NCI-H1436 treated with DMSO at 0.1 percent for 48 hours (cell line): ENCODE measurements around the gene TMEM267.
"Not testable (repeated sequence)": the region's sequence is repeated elsewhere in the genome, so short reads cannot be mapped to it uniquely, and the experiment has no call there.

ENCODE experiments used
- DNase-seq: peaks from one replicate; lab custom pipeline; 2025; lab: John Stamatoyannopoulos, UW

The TMEM267 gene

GRCh38 chr5:43456556-43456955 lies 27.1 kb downstream of the TMEM267 start:
- no peak for DNase-seq

GRCh38 chr5:43441575-43441974 lies 42.1 kb downstream of the TMEM267 start:
- DNase-seq, result not testable (repeated sequence)

- no peak for DNase-seq
These were observed 46.5 kb downstream of the TMEM267 start for GRCh38 chr5:43437062-43437660.

- no peak for DNase-seq
These were observed 50.3 kb downstream of the TMEM267 start for GRCh38 chr5:43433382-43433781.

- no peak for DNase-seq
These were observed 50.9 kb downstream of the TMEM267 start for GRCh38 chr5:43432486-43433375.

- no peak for DNase-seq
These were observed 54.0 kb downstream of the TMEM267 start for GRCh38 chr5:43429706-43430105.

GRCh38 chr5:43429016-43429415 lies 54.6 kb downstream of the TMEM267 start:
- DNase-seq, result no peak

- DNase-seq, result no peak
These were observed 56.4 kb downstream of the TMEM267 start for GRCh38 chr5:43427306-43427705.

- DNase-seq, result no peak
These were observed 57.7 kb downstream of the TMEM267 start for GRCh38 chr5:43425983-43426382.

- DNase-seq, result not testable (repeated sequence)
These were observed 60.6 kb downstream of the TMEM267 start for GRCh38 chr5:43423086-43423485.

GRCh38 chr5:43422143-43422542 lies 61.5 kb downstream of the TMEM267 start:
- no peak for DNase-seq

GRCh38 chr5:43421450-43422133 lies 62.1 kb downstream of the TMEM267 start:
- DNase-seq, result no peak

GRCh38 chr5:43420241-43420640 lies 63.4 kb downstream of the TMEM267 start:
- DNase-seq, result no peak

GRCh38 chr5:43418561-43418960 lies 65.1 kb downstream of the TMEM267 start:
- DNase-seq, result no peak

- DNase-seq, result no peak
These were observed 66.8 kb downstream of the TMEM267 start for GRCh38 chr5:43416803-43417394.

- DNase-seq, result no peak
These were observed 67.5 kb downstream of the TMEM267 start for GRCh38 chr5:43415935-43416802.

GRCh38 chr5:43413966-43414365 lies 69.7 kb downstream of the TMEM267 start:
- no peak for DNase-seq

GRCh38 chr5:43412644-43413043 lies 71.0 kb downstream of the TMEM267 start:
- peak; percentile 16 for DNase-seq

- DNase-seq, result no peak
These were observed 71.5 kb downstream of the TMEM267 start, which contains the start of gene CCL28 for GRCh38 chr5:43412156-43412555. CCL28 (minus strand) TSS chr5:43412391; CDS start chr5:43412316, 75 bp downstream.

- DNase-seq, result no peak
These were observed 72.2 kb downstream of the TMEM267 start for GRCh38 chr5:43411495-43411894.

GRCh38 chr5:43410414-43410813 lies 73.3 kb downstream of the TMEM267 start:
- DNase-seq, result no peak
